ENCODE data around the gene TARS3.

Gene TARS3

DNA sequence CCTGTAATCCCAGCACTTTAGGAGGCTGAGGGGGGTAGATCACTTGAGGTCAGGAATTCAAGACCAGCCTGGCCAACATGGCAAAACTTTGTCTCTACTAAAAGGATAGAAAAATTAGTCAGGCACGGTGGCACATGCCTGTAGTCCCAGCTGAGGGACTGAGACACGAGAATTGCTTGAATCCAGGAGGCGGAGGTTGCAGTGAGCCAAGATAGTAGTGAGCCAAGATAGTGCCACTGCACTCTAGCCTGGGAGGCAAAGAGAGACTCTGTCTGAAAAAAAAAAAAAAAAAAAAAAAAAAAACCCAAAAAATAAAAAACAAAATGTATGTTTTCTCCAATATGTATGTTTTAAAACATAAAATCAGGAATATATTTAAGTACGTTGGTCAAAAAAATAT lies 16.3 kb downstream of the TARS3 start:
- DNase-seq (ENCODE audit: extremely low spot score, insufficient read length, low read depth) (no peak), FAIRE-seq (no peak)

DNA sequence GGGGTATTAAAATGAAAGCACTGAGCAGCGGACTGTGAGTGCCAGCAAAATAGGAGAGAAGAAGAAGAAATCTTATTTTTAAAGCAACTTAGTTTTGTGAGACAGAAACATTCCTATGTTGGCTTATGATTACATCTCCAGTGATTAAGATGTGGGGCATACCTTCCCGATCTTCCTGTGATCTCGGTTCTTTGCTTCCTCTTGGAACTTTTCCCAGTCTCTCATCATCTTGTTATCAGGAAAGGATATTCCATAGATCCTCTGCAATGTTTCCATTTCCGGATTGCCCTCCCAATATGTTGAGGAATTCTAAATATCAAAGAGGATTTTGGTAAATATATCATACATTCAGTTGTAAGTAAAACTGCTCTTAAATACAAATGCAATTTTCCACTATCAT lies 22.2 kb downstream of the TARS3 start:
- DNase-seq (ENCODE audit: extremely low spot score, insufficient read length, low read depth) = no peak
- no peak for FAIRE-seq

DNA sequence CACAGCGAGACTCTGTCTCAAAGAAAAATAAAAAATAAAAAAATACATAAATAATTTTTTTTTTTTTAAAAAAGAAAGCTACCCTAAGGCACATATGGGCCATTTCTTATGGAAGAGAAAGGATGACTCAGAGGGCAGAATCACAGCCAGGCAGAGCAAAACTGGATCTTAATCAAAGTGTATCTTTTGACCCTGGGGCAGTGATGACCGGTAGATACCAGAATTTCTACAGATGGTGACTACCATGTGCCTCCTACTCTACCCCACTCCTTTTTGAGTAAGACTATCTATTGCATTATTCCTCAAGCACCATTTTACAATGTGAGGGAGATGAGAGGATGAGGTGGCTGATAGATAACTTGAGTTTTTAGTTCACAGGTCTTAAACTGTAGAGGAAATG lies 26.0 kb downstream of the TARS3 start:
- DNase-seq (ENCODE audit: extremely low spot score, insufficient read length, low read depth) (no peak), FAIRE-seq (no peak)

GRCh38 chr15:101697488-101697887 lies 26.8 kb downstream of the TARS3 start:
- FAIRE-seq (no peak), DNase-seq (ENCODE audit: extremely low spot score, insufficient read length, low read depth) (no peak)

DNA sequence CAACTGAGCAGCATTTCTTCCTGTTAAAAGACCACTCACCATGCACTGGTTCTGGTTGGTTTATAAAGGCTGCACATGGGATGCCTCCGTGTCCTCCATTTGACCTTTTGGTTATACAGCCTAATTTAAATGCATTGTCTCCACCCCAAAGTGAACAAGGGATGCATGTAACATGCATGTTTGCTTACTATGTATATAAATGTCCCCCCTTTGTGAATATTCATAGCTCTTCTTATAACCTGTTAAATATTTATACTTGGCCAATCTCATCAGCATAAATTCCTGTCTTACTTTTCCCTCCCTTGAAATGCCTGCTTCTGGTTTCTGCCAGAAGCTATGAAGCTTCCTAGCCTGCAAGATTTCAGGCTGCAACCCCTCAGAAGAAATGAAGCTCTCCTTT lies 27.4 kb downstream of the TARS3 start:
- FAIRE-seq (no peak), DNase-seq (ENCODE audit: extremely low spot score, insufficient read length, low read depth) (no peak)

GRCh38 chr15:101694261-101694660 lies 30.0 kb downstream of the TARS3 start:
- FAIRE-seq (no peak), DNase-seq (ENCODE audit: extremely low spot score, insufficient read length, low read depth) (no peak)

GRCh38 chr15:101692801-101693598 lies 31.3 kb downstream of the TARS3 start:
- FAIRE-seq = no peak
- DNase-seq (ENCODE audit: extremely low spot score, insufficient read length, low read depth) = no peak

DNA sequence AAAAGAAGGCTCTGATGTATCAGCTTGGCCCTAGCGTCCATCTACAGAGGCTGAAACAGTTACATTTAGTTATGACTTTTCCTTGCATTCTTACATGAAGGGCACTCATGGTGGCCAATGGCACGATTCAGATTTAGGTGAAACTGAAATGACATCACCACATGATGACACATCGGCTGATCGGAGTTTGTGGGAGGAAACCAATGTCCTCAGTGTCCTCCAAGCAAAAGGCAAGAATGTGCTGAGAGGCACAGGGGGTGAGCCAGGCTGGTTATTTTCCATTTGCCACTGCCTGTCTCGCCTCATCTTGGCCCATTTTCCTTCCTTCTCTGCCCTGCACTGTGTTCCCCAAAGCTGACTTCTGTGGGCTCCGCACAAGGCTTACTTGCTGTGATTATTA lies 34.4 kb downstream of the TARS3 start:
- FAIRE-seq (no peak), DNase-seq (ENCODE audit: extremely low spot score, insufficient read length, low read depth) (no peak)

DNA sequence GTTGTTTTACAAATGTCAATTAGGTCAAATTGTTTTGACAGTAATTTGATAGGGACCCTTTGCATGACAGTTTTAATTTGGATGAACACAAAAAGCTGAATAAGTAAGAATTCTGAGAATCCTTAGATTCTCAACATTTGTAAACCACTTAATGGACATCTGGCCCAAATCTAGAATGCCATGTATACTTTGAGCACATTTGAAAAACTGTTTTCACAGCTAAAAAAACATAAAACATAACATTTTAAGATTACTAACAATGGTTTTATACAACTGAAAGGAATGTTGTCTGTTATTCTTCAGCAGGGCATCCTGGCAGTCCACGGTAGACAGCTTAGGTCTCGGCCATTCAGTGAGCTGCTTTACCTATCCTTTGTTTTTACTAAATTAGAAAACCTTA lies 37.6 kb downstream of the TARS3 start:
- no peak for FAIRE-seq
- no peak for DNase-seq (ENCODE audit: extremely low spot score, insufficient read length, low read depth)

DNA sequence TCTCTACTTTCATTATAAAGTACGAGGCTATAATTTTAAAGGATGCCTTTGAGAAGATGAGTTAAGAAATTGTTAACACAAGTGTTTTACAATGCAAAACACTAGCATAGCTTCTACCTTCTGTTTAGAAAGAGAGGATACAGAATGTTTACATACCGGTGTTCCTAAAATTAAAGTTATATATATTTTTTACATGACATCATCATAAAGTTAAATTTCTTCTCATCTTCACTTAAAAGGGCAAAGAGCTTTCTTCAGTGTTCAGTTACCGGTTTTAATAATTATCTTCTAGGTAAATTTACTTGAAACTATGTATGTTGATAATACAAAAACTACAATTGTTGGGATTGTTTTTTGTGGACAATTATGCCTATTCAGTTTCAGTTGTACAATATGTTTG lies 39.4 kb downstream of the TARS3 start:
- FAIRE-seq = no peak

GRCh38 chr15:101684384-101684783 lies 39.9 kb downstream of the TARS3 start:
- FAIRE-seq = no peak
- no peak for DNase-seq (ENCODE audit: extremely low spot score, insufficient read length, low read depth)

More for the DNA sequence above, 39.4 kb downstream of the TARS3 start:
- DNase-seq (ENCODE audit: extremely low spot score, insufficient read length, low read depth) = no peak

DNA sequence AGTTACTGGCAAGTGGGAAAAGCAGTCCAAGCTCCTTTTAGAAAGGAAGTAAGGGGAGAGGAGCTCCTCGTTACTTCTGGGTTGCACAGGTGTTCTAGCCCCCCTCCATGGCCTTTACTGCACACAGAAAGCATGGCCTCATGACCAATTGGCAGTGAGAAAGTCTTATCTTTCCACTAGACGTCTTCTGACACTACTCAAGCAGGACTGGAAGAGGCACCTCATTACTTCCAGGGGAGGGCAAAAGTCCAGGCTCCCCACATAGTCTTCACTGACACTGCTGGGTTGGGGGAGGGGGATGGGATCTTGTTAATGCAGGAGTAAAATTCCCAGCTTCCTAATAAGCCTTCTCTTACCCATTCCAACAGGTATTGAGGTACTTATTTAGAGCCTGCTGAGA lies 44.5 kb downstream of the TARS3 start:
- FAIRE-seq = no peak
- DNase-seq (ENCODE audit: extremely low spot score, insufficient read length, low read depth) = no peak

GRCh38 chr15:101676921-101677329 lies 47.3 kb downstream of the TARS3 start:
- no peak for FAIRE-seq
- DNase-seq (ENCODE audit: extremely low spot score, insufficient read length, low read depth) = no peak

- DNase-seq (ENCODE audit: extremely low spot score, insufficient read length, low read depth) (peak; percentile 29), FAIRE-seq (peak; percentile 59)
Measured at GRCh38 chr15:101675796-101676582, 48.3 kb downstream of the TARS3 start.

DNA sequence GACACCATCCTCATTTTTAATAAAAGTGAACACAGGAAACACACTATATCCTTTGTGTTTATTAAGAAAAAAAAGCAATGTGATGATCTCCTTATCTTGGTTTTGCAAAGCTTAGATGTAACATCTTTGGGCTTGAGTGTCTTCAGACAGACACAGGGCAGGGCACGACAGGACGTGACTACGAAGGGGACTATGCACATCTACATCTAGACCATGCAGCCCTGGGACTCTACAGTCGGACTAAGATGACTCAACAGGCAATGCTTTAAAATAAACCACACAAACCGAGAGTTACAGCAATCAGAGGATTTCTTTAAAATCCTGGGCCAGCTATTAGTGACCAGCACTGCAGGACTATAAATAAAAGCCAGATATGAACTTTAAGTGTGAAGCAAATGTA lies 49.3 kb downstream of the TARS3 start:
- no peak for DNase-seq (ENCODE audit: extremely low spot score, insufficient read length, low read depth)
- no peak for FAIRE-seq

GRCh38 chr15:101672298-101672697 lies 52.0 kb downstream of the TARS3 start:
- DNase-seq (ENCODE audit: extremely low spot score, insufficient read length, low read depth) (no peak), FAIRE-seq (no peak)

GRCh38 chr15:101669744-101670143 lies 54.5 kb downstream of the TARS3 start:
- no peak for FAIRE-seq
- no peak for DNase-seq (ENCODE audit: extremely low spot score, insufficient read length, low read depth)

- DNase-seq (ENCODE audit: extremely low spot score, insufficient read length, low read depth) = no peak
Measured at GRCh38 chr15:101667881-101668280, 56.4 kb downstream of the TARS3 start.

DNA sequence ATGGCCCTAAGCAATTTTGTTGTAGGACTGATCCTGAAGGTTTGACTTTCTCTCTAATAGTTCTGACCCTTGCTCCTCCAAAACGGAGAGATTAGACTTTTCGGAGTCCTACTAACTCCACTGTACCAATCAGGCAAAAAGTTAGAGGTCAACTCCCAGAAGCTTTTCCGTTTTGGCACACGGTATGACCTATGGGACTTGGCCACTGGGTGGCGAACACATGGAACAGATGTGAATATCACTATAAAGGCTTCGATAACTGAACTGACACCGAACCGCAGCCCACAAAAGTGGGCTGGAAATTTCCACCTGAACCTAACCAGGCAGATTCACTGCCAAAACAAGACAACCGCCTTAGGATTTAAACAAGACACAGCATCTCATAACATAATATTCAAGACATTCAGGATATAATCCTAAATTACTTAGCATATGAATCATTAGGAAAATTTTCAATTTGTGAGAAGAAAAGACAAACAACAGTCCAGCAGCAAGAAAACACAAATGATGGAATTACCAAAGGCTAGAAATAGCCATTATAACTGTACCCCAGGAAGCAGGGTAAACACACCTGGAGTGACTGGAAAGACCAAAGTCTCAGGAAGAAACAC lies 59.9 kb downstream of the TARS3 start:
- DNase-seq (ENCODE audit: extremely low spot score, insufficient read length, low read depth) (no peak), FAIRE-seq (no peak)

More at GRCh38 chr15:101667881-101668280, 56.4 kb downstream of the TARS3 start:
- FAIRE-seq = no peak

DNA sequence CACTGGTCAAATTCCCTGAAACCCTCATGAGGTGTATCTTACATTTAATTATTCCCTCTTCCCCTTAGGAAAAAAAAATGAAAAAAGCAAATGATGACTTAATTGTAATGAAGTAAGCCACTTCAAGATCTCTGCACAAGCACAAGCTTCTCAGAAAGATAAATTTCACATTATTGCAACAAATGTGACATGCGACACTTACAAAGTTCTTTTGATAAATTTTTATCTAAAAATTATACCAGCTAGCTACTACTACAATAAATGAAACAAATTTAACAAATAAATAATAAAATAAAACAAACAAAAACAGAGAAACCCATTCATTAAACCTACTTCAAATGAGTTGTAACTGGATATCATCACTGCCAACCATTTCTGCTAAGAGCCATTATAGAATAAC lies 62.1 kb downstream of the TARS3 start:
- DNase-seq (ENCODE audit: extremely low spot score, insufficient read length, low read depth) (no peak), FAIRE-seq (no peak)

DNA sequence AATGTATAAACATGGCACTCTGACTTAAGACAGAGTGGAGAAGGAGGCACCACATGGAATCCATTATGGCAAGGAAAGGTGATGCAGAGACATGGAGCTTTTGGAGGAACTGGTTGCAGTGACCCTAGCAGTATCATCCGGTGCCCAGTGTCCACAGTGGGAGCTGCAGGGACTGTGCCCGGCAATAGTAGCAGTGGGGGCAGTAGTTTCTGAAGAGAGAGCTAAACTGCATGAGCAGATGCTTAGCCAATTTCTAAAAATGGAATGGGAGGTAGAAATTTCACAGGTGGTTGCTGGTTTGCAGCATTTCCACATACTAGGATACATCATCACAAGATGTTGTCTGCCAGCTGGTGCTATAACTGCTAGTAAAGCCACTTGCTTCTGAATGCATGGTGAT lies 64.3 kb downstream of the TARS3 start:
- no peak for FAIRE-seq
- no peak for DNase-seq (ENCODE audit: extremely low spot score, insufficient read length, low read depth)
